Measurements from ENCODE around the gene HEPACAM2.
A peak's percentile ranks its signal among the peaks of the same experiment; 100 is the strongest.

HEPACAM2 gene

GRCh38 chr7:93226310-93226709 is at the start of gene HEPACAM2:
Gene HEPACAM2, minus strand, starts transcription at chr7:93226469.
- no peak for DNase-seq

DNA sequence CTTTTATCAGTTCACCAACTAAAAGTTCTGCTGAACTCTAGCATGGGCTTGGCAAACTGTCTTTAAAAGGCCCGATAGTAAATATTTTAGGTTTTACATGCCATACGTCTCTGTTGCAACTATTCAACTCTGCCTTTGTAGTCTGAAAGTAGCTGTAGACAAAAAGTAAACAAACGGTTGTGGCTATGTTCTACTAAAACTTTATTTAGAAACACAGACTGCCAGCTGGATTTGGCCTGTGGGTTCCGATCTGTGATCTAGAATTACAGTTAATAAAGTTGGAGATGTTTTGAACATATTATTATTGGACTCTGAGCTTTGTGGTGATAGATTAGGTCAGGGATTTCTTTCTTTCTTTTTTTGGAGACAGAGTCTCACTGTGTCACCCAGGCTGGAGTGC is 39.0 kb upstream of the HEPACAM2 start:
- no peak for DNase-seq

- no peak for DNase-seq
Measured at GRCh38 chr7:93262535-93262934, 36.3 kb upstream of the HEPACAM2 start.

- no peak for DNase-seq
Measured at GRCh38 chr7:93258661-93259060, 32.4 kb upstream of the HEPACAM2 start.

GRCh38 chr7:93249491-93250148 is 23.4 kb upstream of the HEPACAM2 start:
- DNase-seq: no peak

- DNase-seq: peak in 1 of 2 donors; percentile 11
Measured at GRCh38 chr7:93245525-93246432, 19.5 kb upstream of the HEPACAM2 start.

DNA sequence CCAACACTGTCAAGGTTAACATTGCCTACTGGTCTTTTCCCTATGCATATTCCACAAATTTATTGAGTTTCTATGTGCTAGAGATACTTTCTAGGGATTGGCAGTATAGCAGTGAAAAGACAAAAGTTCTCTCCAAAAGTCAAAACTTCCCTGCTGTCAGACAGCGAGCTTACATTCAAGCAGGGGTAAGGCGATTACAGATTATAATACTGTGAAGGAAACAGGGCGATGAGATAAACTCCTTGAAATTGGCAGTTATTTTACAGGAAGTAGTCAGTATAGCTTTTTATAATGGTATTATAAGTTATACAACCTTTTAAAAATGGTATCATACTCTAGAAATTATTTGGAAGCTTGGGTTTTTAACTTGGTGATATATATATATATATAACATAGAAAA is 15.8 kb upstream of the HEPACAM2 start:
- no peak for DNase-seq

- DNase-seq: no peak
Measured at GRCh38 chr7:93239824-93240223, 13.6 kb upstream of the HEPACAM2 start.

- no peak for DNase-seq
Measured at GRCh38 chr7:93238748-93239147, 12.5 kb upstream of the HEPACAM2 start.

- no peak for DNase-seq
Measured at GRCh38 chr7:93238131-93238530, 11.9 kb upstream of the HEPACAM2 start.

DNA sequence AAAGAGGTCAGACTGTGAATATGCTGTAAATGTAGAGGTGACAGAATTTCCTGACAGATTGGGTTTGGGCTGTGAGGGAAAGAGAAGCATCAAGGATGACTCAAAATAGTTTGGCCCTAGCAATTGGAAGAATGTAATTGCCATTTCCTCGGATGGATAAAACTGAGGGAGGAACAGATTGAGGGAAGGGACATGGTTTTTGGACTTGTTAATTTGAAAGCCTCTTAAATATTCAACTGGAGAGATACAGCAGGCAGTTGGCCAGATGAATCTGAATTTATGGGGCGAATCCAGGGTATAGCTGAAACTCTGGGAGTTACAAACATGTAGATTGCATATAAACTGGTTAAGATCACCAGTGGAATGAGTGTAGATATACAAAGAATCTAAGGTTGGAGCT is 9.3 kb upstream of the HEPACAM2 start:
- DNase-seq: no peak

GRCh38 chr7:93232673-93233018 is 6.4 kb upstream of the HEPACAM2 start:
- DNase-seq: peak in 1 of 2 donors; percentile 21

DNA sequence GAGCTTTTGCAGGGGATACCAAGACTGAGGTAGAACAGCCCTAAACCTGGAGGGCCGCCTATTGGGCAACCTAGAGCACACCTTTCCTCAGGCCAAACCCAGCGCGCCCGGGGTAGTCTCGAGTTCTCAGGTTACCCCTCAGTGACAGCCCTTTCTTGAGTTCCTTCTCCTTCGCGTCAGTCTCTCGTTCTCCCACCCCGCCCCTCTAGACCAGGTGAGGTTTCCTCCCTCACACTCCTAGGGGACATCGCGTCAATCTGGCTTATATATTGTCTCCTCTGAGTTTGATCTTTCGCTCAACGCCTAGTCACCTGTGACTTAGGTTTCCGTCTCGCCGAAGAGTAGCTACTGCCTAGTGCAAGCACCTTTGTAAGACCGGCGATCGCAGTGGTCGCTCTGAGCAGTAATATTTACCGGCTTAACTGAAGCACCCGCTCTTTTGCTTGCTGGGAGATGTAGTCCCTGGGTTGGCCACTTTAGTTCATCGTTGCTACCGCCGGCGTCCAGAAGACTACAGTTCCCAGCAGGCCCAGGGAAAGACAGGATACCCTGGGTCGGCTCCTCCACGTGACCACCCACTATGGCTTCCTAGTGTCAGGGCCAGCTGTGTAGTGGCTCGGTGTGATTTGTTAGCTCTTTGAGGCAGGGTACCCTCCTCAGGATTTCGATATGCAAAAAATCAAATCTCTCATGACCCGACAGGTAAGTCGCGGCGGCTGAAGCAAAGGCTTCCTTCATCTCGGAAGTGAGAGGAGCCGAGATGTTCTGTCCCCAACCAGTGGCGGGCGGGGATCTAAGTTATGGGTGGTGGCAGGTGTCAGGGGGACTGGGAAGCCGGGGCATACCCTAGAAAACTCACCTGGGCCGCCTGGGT is 5.8 kb upstream of the HEPACAM2 start, which contains the start of gene VPS50:
VPS50 (plus strand) TSS at position 568 of the 874 bp plus-strand sequence; CDS start at position 670, 102 bp downstream.
- peak; percentile 51 to 95 for DNase-seq

- no peak for DNase-seq
Measured at GRCh38 chr7:93231259-93231658, 5.0 kb upstream of the HEPACAM2 start.

DNA sequence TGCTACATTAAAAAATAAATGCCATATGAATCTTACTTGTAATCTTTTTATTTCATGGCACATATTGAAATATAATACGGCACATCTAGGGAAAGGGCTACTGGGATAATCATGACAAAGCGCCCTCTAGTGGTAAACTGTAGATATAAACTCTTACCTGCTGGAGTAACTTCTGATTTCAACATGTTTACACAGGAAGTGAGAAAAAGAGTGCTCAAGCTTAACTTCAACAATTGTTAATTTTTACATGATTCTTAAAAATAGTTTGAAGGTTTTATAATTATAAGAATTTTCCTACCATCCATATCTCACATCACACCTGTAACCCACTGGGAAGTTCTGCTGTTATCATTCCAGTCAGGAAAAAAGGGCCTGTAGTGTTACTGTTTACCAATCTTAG is 2.0 kb upstream of the HEPACAM2 start:
- peak in 1 of 2 donors; percentile 73 for DNase-seq

- DNase-seq: no peak
Measured at GRCh38 chr7:93219868-93220267, 6.4 kb downstream of the HEPACAM2 start.

GRCh38 chr7:93218997-93219827 is 7.1 kb downstream of the HEPACAM2 start:
- no peak for DNase-seq

- DNase-seq: no peak
Measured at GRCh38 chr7:93212881-93213280, 13.4 kb downstream of the HEPACAM2 start.

- no peak for DNase-seq
Measured at GRCh38 chr7:93211228-93211818, 14.9 kb downstream of the HEPACAM2 start.

GRCh38 chr7:93205046-93205445 is 21.2 kb downstream of the HEPACAM2 start:
- DNase-seq: no peak

GRCh38 chr7:93203496-93203895 is 22.8 kb downstream of the HEPACAM2 start:
- no peak for DNase-seq
